ENCODE data around the gene RELN.

The RELN gene

DNA sequence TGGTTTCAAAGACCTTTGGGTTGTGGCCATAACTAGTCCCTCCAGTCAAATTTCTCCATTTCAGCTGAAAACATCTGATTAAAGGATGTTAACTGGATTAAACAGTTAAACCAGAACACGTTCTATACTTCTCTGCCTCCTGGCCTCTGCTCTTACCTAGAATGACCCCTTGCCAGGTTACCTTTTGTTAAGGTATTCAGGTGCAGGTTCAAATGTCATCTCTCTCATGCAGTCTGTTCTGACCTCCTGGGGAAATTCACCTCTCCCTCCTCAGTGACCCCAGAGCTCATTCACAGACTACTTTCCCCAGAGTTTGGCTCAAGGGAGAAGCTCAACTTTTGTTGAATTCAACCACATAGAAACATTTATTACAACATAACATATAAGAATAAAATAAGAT, 67.8 kb downstream of the RELN start:
- TF ChIP-seq, protein P1, sequence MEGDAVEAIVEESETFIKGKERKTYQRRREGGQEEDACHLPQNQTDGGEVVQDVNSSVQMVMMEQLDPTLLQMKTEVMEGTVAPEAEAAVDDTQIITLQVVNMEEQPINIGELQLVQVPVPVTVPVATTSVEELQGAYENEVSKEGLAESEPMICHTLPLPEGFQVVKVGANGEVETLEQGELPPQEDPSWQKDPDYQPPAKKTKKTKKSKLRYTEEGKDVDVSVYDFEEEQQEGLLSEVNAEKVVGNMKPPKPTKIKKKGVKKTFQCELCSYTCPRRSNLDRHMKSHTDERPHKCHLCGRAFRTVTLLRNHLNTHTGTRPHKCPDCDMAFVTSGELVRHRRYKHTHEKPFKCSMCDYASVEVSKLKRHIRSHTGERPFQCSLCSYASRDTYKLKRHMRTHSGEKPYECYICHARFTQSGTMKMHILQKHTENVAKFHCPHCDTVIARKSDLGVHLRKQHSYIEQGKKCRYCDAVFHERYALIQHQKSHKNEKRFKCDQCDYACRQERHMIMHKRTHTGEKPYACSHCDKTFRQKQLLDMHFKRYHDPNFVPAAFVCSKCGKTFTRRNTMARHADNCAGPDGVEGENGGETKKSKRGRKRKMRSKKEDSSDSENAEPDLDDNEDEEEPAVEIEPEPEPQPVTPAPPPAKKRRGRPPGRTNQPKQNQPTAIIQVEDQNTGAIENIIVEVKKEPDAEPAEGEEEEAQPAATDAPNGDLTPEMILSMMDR (IDR thresholded peaks at IDR 0.05), result no peak

DNA sequence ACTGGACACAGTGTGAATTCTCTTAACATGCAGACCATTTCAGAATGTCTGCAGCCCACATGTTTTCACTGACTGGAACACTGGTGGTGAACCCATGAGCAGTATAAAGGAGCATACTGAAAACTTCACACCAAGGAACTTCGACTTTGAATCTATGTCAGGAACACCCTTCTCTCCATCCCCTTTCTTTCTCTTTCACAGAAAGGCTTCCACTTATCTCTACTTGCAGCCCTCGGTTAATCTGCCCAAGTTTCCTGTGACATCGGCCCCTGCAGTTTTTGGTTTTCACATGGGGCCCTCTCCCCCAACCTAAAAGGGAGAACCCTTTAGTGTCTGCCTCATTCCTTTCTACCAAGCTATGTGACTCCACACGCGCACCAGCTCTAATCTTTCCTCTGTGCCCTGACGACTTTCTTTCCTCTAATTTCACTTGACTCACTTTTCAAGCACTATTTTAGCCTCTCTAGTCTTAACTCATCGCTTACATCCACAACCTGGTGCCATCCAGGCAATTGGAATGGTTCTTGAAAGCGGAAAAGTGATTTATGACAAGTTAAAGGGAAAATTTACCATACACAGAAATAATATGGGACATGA, 70.1 kb downstream of the RELN start:
- TF ChIP-seq, protein P1 (IDR thresholded peaks at IDR 0.05), result no peak

DNA sequence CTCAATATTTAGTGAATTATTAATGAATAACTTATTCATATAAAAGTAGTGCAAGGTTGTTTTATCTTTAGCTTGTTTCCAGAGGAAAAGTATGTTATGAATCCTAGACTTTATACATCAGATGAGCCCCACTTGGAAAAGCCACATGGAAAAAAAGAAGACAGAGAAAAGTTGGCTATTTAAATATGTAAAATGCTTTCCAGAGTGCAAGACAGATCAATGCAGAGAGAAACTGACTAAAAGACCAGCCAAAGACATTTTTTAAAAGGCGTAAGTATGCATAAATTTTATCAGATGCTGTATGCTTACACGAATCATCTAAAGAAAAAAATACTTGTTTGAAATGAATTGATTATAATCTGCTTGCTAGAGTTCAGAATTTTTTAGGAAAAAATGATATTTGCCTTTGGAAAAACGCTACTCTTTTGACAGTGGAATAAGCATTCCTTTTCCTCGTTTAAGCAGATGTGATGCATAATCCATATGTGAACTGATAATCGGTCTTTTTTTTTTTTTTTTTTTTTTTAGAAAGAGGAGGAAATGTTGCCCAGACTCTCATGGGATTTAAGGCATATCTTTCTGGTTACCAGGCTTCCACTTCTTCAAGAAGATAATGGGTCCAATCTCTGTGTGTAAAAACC, 70.7 kb downstream of the RELN start:
- TF ChIP-seq, protein P1 (IDR thresholded peaks at IDR 0.05), result no peak

DNA sequence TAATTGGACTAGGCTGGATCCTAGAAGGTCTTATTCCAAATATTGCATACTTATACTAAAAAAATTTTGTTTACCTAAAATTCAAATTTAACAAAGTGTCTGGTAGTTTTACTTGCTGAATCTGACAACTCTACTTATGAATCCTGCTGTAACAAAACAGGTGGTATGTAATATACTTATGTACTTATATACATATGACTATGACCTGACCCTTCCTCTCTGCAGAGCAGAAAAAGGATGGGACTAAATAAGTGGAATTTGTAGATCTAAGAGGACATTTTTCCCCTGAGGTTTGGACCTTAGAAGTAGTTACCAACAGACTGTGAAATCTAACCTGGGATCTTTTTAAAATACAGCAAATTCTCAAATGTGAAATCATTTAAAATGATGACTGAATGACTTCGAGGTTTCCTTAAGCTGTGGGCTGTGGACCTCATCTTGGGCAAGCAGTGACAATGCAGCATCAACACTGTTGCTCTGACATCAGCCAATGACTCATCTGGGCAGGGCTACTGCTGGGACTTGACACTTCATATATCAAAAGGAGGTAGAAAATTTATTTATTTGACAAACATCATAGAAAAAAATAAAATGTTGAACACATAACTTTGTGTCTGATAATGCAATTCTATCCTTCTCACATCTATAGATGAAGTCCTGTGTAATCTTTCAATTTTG, 73.6 kb downstream of the RELN start:
- TF ChIP-seq, protein P1 (IDR thresholded peaks at IDR 0.05), result no peak

DNA sequence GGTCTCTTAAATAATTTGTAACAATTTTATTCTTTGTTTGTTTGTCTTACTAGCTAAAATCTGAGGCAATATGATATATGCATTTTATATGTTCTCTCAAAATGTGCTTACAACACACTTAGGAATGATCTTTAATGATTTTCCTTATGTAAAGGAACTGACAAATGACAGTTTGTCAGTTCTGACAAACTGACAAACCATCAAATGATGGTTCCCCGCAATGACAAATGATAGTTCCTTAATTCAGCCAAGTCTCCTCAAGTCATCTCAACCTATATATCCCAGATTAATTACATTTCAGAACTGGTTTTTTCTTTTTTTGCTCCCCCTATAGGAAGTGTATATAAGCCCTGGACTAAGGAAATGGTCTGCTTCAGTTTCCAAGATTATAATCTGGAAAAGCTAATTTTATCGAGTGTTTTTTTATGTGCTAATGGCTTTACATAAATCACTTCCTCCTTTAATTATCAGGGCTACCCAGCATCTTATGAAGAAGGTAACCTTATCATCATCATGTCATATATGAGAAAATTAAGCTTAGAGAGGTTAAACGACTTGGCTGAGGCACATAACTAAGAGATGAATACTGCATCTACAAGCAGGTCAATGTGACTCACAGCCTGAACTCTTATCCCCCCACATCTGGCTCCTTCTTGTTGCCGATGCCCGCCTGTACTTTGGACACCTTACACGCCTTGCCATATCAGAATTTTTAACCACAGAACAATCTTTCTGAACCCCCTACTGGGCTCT, 75.1 kb downstream of the RELN start:
- TF ChIP-seq, protein P1 (IDR thresholded peaks at IDR 0.05), result no peak

DNA sequence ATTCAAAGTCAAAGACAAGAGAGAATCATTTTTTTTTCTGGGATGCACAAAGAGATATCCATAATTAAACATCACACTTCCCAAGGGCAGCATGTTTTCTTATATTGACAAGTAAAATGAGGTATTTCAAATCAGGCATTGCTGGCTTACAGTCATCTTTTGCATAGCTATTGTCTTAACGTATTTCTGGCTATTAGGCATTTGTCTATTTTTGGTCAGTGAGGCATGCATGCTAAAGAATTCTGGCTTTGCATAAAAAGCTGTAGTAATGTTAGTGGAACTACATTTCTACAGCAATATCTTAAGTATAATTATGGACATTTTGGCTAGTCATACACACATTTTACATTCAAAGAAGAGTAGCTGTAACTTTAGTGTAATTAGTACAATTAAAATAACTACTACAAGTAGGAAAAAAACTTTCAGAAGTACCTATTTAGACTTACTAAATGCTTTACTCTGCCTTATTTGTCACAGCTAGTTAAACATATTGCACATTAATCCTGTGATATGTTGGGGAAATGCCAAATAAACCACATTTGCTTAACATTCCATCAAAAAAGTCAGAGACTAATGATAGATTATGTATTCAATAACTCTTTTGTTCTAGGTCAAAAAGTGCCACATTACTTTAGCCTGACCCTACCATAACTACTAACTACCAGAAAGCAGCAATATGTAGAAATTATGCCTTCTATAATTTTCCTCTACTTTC, 76.4 kb downstream of the RELN start:
- TF ChIP-seq, protein P1 (IDR thresholded peaks at IDR 0.05), result no peak

DNA sequence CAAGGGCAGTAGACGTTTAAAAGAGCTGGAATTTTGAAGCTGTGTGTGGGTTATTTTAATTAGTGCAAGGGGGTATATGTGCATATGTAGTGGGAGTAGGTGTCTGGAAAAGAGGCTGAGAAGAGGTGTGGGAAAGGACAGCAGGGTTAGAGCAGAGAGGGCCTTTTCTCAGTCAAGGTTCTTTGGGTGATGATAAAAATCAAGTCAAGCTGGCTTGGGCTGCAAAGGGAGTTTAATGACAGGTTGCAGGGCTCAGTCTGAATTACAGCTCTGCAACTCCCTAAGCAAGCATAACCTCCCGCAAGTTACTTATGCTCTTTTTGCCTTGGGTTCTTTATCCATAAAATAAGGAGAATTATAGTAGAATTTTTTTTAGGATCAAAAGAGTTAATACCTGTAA, 83.5 kb downstream of the RELN start:
- TF ChIP-seq, protein P1 (IDR thresholded peaks at IDR 0.05), result no peak
